HG03066 (cell line): Measurements from ENCODE around the gene COL9A3.

Source experiments
- ATAC-seq: cut with Tn5 transposase; IDR thresholded peaks from one replicate; pipeline ENCODE4 v1.9.1; 2021; ENCODE audit warnings: low read depth; ENCODE audit not compliant: unreplicated experiment

The COL9A3 gene

DNA sequence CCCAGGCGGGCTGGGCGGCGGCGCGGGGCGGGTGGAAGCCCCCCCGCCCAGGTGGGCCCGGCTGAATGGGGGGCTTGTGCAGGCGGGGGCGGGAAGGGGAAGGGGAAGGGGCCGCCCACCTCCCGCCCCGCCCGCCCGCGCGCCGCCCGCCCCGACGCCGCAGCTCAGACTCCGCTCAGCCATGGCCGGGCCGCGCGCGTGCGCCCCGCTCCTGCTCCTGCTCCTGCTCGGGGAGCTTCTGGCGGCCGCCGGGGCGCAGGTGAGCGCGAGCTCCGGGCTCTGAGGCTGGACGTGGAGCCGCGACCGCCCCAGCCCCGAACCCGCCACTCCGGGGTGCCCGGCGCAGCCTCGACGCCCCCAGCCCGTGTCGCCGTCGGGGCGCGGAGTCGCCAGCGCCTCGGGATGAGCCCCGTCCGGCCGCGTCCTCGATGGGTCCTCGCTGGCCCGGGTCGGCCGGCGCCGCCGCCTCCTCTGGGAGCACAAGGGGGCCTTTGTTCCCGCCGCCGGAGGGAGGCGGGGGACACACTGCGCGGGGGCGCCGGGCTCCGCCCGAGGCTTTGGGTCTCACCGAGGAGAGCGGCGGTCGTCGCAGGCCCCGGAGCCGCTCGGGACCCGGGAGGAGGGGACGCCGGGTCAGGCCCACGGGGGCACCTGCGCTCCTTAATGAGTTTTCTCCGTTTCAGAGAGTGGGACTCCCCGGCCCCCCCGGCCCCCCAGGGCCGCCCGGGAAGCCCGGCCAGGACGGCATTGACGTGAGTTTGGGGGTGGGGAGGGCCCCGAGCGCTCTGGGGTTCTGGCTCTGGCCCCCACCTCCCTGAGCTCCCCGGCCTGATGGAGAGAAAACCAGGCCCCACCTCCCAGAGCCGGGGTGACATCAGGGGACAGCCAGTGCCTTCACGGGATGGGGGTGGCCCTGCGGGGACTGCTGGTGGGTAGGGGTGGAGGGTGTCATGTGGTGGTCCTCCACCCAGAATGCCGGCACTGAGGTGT is at the start of gene COL9A3:
Gene COL9A3 (plus strand): TSS at position 167 of the 990 bp plus-strand sequence. CDS start 15 bp downstream, at position 182.
- no peak for ATAC-seq

DNA sequence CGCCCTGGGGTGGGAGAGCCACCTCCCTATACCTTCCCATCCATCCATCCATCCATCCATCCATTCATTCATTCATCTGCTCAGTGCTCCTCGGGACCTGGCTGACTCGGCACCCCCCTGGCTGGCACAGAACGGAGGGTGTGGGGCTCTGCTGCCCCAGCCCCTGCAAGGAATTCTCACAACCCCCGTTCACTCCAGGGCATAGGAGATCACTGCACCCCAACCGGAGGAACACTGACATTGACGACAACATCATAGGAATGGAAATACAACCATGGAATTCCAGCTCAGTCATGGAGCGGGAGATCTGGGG is 48.7 kb upstream of the COL9A3 start:
- ATAC-seq = no peak

DNA sequence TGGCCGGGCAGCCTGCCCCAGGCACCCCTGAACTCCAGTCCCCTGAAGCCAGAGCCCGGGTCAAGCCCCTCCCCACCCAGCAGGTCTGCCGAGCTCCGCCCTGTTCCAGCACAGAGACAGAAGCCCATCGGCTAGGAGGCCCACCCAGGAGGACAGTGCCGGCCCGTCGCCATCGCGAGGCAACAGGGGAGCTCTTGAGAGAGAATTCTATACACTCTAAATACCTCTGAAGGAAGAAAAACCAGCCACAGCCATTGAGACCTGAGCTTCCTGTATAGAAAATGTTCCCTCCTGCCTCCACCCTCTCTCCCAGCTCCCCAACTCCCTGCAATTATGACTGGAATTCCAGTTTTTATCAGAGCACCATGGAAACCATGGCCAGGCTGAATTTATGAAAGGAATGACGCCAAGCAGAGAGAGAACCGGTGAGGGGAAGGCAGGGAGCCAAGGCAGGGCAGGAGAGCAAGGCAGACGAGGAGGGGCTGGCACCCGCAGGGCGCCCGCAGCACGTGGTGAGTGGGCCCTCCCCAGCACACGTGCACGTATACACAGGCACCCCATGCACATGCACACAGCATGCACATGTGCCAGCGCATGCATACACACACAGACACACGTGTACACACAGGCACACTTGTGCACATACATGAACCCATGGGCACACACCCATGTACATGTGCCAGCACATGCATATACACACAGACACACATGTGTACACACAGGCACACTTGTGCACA is 48.1 kb upstream of the COL9A3 start:
- ATAC-seq = no peak

DNA sequence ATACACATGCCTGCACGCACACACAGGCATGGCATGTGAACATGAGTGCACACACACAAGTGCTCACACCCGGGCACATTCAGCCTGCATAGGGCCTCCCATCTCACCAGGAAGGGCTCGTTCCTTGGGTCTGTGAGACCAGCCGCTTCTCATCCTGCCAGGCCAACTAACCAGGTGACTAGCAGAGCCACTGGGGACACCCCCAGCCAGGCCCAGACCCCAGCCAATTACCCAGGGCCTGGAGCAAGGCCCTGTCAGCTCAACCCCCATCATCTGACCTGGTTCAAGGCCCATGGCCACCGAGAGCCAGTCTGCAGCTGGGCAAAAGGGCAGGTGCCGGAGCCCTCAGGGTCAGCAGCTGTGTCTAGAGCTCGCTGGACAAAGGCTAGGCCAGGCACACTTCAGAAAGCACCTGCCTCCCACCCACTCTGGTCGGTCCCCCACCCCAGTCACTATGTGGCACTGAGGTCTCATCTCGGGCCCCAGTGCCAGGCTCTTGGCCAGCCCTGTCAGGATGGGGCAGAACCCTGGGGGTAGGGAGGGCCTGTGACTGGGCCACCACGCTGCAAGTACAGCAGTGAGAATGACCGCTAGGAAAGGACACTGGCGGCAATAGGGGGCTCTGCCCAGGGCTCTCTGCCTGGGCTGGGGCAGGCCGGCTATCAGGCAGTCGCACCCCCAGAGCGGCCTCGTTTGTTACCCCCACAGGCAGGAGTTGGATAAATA is 47.3 kb upstream of the COL9A3 start:
- no peak for ATAC-seq

DNA sequence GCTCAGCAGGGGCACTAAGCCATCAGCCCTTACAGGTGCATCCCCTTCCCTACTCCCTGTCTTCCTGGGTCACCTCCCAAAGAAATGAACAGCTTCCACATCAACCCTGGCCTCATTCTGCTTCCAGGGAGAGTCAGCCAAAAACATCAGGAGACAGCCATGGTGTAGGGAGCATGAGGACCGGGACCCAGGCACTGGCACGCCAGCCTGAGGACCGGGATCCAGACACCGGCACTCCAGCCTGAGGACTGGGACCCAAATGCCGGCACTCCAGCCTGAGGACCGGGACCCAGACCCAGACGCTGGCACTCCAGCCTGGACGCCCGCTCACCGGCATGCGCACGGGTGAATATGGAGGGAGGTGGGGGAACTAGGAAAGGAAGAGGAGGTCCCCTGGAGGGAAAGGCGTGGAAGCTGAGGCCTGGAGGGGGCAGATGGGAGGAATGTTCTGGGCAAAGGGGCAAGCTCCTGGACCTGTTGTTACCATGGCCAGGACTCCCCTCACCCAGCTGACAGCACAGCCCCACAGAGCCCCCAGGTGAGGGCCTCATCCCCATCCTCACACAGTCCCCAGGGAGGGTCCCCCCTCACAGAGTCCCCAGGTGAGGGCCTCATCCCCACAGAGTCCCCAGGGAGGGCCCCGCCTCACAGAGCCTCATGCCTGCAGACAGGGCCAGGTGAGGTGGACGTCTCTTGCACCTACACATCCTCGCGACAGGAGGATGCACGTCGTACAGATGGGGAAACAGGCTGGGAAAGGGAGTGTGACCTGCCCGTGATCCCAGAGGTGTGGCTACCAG is 46.5 kb upstream of the COL9A3 start:
- ATAC-seq = no peak

DNA sequence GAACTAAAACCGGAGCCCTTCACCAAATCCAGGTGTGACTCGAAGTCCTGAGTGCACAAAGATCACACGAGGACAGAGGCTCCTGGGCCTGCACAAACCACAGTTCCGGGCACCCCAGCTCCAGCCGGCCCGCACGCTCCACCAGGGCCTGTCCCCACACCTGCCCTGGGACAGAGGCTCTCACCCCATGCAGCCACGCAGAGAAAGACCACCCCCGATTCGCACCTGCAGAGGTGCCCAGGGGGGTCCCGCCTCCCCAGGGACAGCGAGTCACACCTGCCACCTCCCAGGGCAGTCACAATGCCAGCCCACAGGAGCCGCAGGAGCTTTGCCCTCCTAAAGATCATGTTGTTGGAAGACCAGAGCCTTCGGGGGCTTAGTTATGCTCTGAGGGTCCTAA is 45.9 kb upstream of the COL9A3 start:
- ATAC-seq = no peak

DNA sequence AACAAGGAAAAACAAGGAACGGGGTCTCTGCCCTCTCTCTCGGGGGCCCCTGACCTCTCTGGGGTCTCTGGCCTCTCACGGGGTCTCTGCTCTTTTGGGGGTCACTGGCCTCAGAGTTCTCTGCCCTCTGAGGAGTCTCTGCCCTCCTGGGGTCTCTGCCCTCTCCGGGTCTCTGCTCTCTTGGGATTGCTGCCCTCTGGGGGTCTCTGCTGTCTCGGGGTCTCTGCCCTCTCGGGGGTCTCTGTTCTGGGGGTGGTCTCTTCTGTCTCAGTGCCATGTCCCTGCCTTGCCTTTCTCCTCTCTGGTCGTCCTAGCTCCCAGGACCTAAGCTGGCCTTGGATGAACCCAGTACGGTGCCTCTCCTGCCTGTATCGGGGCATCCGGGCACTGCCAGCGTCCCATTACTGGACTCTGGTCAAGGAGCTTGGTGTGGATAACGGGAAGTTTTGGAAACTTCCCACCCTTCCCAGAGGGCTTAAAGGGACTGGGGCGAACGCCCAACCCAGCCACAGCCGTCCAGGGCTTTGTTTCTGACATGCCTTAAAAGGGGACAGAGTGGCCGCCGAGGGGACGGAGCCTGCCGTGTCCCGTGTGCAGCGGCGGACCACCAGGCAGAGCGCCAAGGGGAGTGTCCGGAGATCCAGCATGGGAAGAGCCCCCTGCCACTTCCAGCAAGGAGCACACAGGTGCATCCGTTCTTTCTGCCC is 45.3 kb upstream of the COL9A3 start:
- no peak for ATAC-seq

DNA sequence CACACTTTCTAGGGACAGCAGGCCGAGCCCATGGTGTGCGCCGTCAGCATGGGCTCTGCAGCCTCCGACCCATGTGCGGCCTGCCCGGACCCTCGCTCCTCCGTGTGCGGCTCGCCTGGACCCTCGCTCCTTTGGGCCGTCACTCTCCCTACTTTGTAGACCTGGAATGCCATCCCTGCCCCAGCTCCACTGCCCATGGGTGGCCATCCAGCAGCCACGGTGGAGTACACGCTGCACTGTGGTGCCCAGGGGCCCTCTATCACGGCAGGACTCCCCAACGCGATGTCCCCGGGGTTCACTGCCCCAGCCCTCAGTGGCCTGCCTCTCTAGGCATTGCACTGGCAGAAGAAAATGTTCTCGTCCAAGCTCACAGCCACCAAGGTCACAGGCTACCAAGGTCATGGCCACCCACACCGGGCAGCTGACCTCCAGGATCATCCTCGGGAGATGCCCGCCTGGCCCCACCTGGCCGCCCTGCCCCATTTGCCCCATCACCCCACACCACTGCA is 44.7 kb upstream of the COL9A3 start:
- ATAC-seq = no peak

DNA sequence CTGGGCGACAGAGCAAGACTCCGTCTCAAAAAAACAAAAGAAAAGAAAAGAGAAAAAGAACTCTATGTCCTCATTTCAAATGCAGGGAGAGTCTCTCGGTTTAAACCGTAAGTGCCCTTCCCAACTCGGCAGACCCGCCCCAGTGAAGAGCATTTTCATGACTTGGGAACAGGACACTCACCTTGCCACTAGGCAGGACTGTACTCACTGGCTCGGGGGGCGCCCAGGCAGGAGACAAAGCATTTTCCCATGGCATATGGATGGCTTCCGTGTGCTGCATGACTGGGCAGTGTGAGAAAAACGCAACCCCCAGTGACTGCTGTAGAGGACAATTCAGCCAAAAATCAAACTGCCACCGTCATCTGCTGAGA is 44.2 kb upstream of the COL9A3 start:
- no peak for ATAC-seq

DNA sequence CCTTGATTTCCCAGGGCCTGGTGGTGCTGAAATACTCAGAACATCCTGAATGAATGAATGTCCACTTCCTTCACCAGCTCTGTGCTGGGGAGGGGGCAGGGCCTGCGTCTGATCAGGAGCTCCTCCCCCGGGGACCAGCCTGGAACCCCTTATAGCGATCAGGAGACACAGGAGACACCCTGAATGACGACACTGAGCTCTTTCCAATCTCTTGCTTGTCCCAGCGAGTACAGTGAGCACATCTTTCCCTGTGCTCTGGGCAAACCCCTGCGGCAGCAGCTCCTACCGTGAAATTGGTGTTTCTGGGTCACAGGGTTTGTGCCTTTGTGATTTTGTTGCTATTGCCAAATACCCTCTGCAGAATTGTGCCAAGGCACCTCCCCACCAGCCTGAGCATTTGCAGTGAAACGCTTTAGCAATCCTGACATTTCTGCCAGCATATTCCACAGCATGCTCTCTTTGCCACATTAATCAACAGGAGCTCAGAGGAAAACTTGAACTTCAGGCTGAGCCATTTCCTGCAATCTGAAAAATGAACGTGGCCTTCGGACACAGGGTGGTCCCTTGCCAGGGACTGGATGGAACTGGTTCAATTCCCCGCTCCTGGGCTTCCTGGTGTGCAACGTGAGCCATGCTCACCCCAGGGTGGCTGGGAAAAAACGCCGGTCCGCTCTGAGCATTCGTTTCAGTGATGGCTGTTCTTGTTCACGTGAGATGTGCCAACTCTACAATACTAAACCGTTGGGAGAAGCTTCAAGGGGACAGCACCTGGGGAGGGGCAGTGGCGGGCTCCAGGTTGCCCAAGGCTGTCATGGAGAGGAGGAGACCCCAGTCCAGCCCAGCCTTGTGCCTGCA is 43.6 kb upstream of the COL9A3 start:
- ATAC-seq = no peak

DNA sequence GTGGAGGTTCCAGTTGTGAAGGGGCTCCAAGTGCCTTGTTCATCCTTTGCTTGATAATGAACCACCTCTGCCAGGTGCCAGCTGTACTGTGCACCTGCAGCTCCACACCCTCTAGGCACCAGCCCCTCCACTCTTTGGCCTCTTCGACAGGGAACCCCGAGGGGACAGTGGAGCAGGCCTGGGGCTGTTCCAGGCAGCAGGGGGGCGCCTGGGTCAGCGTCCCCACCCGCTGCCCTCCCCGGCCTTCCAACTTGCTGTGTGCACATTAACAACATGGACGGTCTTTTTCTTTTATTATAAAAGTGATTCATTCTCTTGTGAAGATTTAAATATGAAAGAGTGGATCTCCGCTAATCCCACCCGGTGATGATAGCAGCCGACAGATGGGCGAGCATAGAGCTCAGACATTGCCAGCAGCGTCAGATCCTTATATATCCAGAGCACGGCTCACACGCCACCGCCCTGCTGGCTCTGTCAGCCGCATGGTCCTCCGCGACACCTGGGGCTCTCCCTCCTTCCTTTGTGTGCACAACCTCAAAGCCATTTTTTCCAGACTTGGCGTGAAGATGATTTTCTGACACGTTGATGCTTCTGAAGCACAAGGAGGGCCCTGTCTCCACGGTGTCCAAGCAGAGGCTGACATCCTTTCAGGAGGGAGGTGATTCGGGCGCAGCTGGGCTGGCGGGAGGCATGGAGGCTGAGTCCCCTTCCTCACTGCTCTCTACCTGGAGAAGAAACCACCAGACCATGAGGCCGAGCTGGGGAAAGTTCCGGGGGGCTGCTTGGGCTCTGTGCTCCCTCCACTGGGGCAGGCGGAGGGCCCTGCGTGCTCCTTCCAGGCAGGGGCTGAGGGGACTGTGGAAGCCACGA is 42.8 kb upstream of the COL9A3 start:
- no peak for ATAC-seq

DNA sequence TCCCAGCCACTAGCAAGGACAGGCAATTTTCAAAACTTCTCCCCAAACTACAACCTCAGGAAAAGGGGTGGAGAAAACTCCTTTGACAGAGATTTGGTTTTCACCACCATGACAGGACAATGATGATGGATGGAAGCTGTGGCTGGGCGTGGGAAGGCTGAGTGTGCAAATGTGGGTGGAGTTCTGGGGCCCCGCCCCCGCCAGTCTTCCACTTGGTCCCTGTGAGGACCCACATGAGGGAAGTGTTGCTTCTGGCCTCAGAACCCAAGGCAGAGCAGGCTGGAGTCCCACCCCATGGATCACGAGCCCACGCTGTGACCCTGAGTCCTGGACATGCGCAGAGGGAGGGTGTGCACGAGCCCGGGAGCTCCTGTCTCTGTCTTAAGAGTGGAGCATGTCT is 42.1 kb upstream of the COL9A3 start:
- ATAC-seq = no peak

DNA sequence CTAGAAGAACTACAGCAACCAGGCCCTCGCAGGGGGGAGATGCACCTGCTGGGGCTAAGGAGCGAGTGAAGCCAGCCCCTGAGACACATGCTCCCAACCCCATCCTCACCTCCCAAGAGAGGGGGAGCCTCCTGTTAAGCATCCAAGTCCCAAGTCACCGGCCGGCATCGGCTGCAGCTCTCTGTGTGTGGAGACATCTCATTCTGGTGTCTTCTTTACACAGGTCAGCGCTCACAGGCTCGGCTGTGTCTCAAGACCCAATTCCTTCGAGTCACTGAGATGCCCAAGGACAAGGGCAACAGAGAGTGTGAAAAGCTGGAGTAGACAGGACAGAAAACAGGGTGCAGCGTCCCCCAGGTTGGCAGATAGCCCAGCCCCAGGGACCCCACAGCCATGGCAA is 41.6 kb upstream of the COL9A3 start:
- ATAC-seq = no peak

DNA sequence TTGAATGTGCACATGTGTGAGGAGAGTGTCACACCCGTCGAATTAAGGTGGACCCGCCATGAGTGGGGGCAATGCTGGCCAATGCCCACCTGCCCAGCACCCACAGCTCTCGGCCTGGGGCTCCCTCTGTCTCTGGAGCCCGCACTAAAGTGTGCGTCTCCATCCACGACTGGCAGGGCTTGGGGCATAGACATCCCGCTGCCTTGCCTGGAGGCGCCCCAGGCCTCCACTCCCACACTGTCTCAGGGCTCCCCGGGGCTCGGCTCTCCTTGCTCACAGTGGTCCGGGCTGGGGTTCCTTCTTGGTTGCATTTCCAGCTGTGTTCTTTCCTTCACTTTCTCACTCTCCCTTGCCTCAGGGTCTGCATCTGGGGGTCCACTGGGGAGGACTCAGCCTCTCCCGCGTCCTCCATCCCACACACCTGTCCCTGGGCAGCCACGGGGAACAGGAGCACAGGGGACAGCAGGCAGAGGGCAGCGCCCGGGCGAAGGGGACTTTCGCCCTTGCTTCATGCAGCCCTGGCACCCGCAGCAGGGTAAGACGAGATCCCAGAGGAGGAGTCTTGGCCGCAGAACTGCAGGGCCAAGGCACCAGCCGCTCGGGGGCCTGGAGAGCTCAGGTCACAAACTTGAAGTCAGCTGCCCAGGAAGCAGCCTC is 40.7 kb upstream of the COL9A3 start:
- ATAC-seq = no peak

DNA sequence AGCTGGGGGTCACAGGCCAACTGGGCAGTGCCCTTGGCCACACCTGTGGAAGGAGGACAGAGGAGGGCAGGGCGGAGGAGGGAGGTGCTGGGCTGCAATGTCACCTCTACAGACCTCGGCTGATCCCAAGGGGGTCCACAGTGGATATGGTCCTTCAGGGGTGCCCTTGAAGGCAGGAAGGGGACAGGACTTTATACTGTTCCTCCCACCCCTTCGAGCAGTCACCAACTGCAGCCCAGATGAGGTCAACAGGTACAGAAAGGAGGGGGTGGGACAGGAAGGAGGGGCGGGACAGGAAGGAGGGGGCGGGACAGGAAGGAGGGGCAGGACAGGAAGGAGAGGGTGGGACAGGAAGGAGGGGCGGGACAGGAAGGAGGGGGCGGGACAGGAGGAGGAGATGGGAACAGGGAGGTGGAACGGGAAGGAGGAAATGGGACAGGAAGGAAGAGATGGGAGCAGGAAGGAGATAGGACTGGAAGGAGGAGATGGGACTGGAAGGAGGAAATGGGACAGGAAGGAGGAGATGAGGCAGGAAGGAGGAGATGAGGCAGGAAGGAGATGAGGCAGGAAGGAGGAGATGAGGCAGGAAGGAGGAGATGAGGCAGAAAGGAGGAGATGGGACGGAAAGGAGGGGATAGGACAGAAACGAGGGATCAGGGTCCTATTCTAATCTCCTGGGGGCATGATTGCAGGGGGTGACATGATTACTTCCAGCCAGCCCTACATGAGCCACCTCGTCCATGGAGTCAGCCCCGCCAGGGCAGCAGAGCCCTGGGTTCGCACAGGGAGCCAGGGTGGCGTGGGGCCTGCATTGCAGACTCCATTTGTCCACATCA is 39.9 kb upstream of the COL9A3 start:
- no peak for ATAC-seq

DNA sequence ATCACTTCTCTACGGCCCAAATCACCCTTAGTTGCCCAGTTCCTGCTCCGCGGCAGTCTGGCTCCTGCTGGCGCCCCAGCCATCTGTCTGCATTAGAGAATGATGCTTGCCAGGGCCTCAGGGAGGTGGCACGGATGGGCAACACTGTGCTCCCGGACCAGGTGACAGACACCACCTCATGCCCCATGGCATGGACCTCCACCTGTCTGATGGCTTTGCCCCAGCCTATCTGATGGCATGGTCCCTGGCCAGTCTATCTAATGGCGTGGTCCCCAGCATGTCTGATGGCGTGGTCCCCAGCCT is 39.4 kb upstream of the COL9A3 start:
- no peak for ATAC-seq

DNA sequence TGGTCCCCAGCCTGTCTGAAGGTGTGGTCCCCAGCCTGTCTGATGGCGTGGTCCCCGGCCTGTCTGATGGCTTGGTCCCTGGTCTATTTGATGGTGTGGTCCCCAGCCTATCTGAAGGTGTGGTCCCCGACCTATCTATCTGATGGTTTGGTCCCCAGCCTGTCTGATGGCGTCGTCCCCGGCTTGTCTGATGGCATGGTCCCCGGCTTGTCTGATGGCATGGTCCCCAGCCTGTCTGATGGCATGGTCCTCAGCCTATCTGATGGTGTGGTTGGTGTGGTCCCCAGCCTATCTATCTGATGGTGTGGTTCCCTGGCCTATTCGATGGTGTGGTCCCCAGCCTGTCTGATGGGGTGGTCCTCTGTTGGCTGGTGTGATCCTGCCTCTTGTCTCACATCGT is 38.8 kb upstream of the COL9A3 start:
- no peak for ATAC-seq
